GM21423 (cell line): ENCODE data around the gene MYH8.

Source experiments
- ATAC-seq: cut with Tn5 transposase; IDR thresholded peaks from one replicate; pipeline ENCODE4 v1.9.1; 2021; ENCODE audit warnings: mild to moderate bottlenecking, moderate library complexity; ENCODE audit not compliant: unreplicated experiment

The MYH8 gene

DNA sequence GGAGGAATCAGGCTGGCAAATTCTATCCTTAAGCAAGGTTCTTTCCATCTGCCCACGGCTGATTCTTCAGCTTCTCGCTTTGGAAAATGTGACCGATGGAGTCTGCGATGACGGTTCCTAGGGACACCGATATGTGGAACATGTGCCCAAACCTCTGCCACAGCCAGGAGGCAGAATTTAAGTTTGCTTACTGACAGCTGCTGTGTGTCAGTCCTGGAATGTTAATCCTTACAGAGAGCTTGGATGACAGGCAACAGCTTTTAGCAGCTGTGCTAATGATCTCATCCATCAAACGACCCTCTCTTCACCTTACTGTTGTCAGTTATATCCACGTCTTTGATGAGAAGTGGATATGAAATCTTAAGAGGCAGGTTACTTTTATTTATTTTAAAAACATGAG, 37.6 kb downstream of the MYH8 start:
- no peak for ATAC-seq

DNA sequence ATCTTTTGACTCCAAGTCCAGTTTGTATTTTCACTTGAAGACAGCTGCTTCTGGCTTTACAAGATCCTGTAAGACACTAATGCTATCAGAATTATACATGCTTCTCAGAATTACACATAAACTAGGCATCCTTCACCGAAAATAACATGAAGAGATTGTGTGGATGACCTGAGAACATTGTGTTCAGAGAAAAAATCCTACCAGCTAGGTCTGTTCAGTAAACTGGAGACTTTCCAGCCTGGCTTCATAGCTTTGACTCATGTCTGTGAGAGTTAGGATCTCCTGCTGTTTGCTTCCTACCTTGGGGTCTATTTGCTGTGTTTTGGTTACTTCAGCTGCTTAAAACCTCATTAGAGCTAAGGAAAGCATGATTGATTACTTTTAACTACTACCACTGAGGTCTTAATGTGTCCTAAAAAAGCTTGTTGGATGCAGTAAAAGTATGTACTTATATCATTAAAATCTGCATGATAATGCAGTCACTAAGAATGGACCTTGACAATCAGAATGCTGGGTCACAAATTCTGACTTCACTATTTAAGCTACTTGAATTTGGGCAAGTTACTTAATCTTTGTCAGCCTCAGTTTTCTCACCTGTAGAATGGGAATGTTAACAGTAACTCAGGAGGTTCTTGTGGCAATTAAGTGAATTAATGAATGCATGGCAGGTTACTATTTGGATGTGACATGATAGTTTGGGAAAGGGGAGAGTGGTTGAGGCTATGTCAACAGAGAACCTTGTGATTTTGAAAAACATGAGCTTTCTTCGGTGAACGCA, 40.9 kb downstream of the MYH8 start:
- ATAC-seq = no peak

DNA sequence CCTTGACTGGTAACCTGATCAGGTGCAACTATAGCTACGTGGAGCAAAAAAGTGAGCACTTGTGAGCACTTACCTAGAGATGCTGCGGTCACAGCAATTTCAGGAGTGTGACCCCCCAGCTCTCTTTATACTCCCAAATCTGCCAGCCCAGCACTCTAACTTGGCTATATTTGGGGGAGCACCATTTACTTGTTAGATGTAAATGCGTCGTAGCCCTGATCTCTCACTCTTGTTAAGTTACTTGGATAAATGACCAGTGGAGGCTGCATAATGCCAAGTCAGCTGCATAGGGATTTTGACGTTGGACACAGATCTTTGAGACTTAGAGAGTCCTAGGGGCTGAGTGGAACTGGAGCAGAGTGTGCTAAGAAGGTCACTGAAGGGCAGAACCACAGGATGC, 48.8 kb downstream of the MYH8 start, which contains the start of gene MYH13:
Gene MYH13, minus strand, starts transcription at position 101 of the 400 bp plus-strand sequence. CDS start 8,476 bp downstream, outside the sequence.
- ATAC-seq = no peak

DNA sequence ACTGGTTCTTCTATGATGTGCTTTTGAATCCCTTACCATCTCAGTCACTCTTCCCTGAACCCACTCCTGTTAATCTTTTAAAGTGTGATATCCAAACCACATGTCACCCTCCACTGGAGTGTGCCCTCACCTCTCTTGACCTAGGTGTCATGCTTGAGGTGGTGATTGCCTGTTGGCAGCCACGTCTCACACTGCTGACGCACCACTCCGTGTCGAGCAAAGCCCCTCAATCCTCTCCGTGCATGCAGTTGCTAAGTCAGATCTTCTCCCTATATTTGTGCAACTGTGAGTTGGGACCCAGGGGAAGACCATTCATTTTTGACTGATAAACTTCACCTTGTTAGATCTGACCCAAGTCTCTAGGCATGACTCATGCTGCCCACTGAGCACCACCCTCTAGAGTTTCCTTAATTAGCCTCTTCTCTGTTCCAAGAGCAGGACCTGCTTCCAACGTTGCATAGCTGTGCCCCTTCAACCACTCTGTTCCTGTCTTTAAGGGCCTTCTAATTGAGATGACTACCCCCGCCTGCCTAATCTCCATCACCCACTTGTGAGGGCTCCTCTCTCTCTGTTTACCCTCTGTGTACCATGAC, 51.6 kb downstream of the MYH8 start:
- ATAC-seq = no peak

DNA sequence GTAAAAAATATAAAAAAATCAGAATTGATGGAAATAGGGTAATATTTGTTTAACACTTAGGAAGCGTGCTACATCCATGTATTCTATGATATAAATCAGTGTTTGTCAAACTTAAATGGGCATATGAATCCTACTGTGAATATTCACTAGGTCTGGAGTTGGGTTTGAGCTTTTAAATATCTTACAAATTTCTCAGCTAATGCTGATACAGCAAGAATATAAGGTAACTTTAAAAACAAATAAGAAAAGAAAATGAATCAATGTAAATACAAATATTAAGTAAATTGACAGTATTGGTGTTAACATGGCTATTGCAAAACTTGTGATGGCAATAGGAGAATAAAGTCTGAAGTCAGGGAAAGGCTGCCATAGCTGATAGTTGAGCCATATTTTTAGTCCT, 52.5 kb downstream of the MYH8 start:
- no peak for ATAC-seq

DNA sequence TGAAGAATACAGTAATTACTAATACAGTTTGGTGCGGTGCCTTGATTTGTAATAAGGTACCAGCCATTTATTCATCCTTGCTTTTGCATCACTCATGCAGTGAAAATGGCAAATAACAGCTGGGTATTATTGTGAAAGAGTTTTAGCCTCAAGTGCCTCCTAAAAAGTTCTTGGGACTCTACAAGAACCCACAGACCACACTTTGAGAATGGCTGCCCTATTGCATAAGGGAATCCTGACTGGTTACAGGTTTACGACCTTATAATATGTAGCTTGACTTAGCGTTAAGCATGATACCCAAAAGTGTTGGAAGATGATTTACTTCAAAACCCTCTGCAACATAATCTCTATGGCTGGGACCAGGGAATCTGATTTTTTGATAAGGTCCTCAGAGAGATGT, 53.2 kb downstream of the MYH8 start:
- ATAC-seq = no peak

DNA sequence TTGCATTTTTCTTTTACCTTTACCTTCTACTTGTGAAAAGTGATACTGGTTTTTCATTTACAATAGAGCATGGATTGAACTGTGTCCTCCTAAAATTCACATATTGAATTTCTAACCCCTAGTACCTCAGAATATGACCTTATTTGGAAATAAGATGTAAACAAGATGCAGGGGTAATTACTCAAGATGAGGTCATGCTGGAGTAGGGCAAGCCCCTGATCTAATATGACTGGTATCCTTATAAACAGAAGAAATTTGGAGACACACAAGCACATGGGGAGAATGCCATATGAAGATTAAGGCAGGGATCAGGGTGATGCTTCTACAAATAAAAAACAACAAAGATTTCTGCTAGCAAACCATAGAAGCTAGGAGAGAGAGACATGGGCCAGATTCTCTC, 61.2 kb downstream of the MYH8 start:
- no peak for ATAC-seq

DNA sequence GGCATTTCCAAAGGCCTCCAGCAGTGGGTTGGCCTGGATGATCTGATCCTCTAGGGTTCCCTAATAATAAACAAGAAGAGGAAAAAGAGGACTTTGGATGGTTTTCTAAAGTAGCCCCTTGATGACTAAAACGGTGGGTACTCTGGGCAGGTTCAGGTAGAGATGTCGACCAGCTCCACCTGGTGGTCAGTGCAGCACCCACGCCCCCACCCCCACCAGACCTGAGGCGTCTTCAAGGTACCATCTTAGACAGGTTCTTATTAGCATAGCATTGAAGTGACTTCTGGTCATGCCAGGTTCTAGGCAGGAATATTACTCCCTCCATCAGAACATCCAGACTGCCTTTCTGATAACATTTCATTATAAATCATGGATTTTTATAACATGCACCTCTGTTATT, 64.0 kb downstream of the MYH8 start:
- no peak for ATAC-seq

DNA sequence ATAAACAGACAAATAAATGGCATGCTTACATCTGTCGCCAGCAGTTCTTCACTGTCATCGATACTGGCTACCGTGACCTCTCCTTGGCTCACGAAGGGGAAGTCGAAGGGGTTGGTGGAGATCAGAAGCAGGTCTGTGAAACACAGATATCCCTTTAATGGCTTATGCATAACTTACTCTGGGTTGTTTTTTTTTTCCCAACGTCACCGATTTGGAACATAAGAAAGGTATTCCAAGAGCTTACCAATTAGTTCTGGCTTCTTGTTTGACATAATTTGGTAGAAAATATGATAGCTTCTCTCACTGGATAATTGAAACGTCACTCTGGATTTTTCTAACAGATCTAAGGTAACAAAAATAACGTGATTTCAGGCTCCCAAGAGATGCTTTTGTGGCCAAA, 67.1 kb downstream of the MYH8 start:
- ATAC-seq = no peak

DNA sequence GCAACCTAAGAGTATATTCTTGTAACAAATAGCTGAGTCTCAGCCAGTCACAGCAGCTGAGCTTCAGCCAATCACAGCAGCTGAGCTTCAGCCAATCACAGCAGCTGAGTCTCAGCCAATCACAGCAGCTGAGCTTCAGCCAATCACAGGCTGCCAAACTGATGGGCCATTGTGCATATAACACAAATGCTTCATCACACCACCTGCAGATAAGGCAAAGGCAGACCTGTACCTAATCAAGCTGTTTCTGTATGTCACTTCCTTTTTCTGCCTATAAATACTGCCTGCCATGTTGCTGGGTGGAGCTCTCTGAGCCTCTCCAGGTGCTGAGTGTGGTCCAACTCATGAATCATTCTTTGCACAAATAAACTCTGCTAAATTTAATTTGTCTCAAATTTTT, 68.9 kb downstream of the MYH8 start:
- ATAC-seq = no peak

DNA sequence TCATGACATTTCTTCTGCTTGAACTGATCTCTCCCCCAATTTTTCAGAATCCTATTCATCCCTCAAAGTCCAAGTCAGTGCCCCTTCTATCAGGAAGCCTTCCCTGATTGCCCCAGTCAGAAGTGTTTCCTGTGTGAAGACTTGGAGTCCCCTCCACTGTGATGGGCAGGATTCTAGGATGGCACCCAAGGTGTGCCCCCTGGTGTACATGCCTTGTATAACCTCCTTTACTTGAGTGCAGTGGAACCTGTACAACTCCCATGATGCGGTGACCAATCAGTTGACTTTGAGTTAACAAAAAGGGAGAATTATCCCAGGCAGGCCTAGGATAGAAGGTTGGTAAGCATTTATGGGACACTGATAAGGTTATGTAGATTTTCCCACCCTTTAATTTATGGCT, 72.3 kb downstream of the MYH8 start:
- ATAC-seq = no peak

DNA sequence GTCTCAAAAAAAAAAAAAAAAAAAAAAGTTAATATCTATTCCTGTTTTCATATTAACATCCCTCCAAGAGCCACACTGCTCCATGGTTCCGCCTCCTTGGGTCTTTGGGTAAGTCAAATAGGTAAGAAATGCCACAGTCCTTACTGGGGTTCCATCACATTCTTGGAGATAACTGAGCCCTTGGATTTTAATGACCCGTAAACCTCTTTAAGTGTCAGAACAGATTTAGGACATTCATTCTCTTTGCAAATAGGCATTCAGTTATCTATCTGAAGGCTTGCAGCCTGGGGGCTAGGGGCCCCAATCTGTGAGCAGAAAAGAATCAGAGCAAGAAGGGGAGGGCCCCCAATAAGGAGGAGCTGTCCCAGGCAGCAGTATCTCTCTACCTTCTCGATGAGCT, 76.9 kb downstream of the MYH8 start:
- ATAC-seq = no peak
